IMR-90 (cell line): ENCODE measurements around the gene GRAMD2A. TPM values are rescaled to one million over a fixed set of nuclear protein-coding genes. Genes with fewer than 3 reads are reported as not detected.

ENCODE experiments used
- ATAC-seq: fragments of 200-7000 bp; cut with Tn5 transposase; 2 replicates; pipeline ENCODE4 v1.9.1; 2020; ENCODE audit warnings: low read depth, mild to moderate bottlenecking, moderate library complexity
- BruUV-seq: library from RNA; stranded (reverse); fragments of 400-500 nt; replicated peaks from 2 replicates; lab custom pipeline; 2021; lab: Mats Ljungman, UMichigan
- CTCF ChIA-PET: fragments of 300-600 bp; formaldehyde crosslinking; extraction: SDS; loops from one replicate; lab custom pipeline; 2021; ENCODE audit warnings: antibody characterized with exemption; lab: Yijun Ruan, JAX
- POLR2A ChIA-PET: fragments of 300-600 bp; sonication (Branson Sonifier 250); formaldehyde crosslinking; loops from one replicate; lab custom pipeline; 2022; ENCODE audit warnings: antibody characterized with exemption; ENCODE audit not compliant: unreplicated experiment; lab: Charles Lee
- DNase-seq: peaks from one replicate; pipeline ENCODE4 v3.0.0; 2013
- H2AFZ ChIP-seq: replicated peaks from 2 replicates; pipeline ENCODE3; 2013; ENCODE audit warnings: low read length, mild to moderate bottlenecking; ENCODE audit not compliant: poor library complexity
- H2AK5ac ChIP-seq: 2 replicates; pipeline ENCODE4 v1.6.1; 2013; ENCODE audit warnings: low read depth, low read length, inconsistent platforms
- H2AK9ac ChIP-seq: replicated peaks from 2 replicates; pipeline ENCODE3; 2013; ENCODE audit warnings: mild to moderate bottlenecking, low read depth, low read length, moderate library complexity; ENCODE audit not compliant: poor library complexity
- H2BK120ac ChIP-seq: 2 replicates; pipeline ENCODE4 v1.6.1; 2013; ENCODE audit warnings: low read depth, low read length, inconsistent platforms
- H2BK15ac ChIP-seq: 3 replicates; pipeline ENCODE4 v1.6.1; 2013; ENCODE audit warnings: low read depth, low read length, inconsistent platforms
- H2BK20ac ChIP-seq: 2 replicates; pipeline ENCODE4 v1.6.1; 2013; ENCODE audit warnings: low read depth, mild to moderate bottlenecking, inconsistent platforms, low read length, moderate library complexity
- H2BK5ac ChIP-seq: 2 replicates; pipeline ENCODE4 v1.6.1; 2013; ENCODE audit warnings: mild to moderate bottlenecking, low read depth, low read length, inconsistent platforms; ENCODE audit not compliant: poor library complexity, severe bottlenecking
- H3K14ac ChIP-seq: replicated peaks from 2 replicates; pipeline ENCODE4 v1.6.1; 2013; ENCODE audit warnings: low read depth, low read length, inconsistent platforms
- H3K18ac ChIP-seq: 2 replicates; pipeline ENCODE4 v1.6.1; 2013; ENCODE audit warnings: low read depth, low read length, control low read depth
- H3K23ac ChIP-seq: 2 replicates; pipeline ENCODE4 v1.6.1; 2013; ENCODE audit warnings: low read depth, low read length, inconsistent platforms
- H3K27ac ChIP-seq: 2 replicates; pipeline ENCODE4 v1.5.1; 2013; ENCODE audit warnings: mild to moderate bottlenecking, control low read depth, low read length; ENCODE audit not compliant: insufficient read depth
- H3K27me3 ChIP-seq: 2 replicates; pipeline ENCODE4 v1.6.1; 2013; ENCODE audit warnings: low read length; ENCODE audit not compliant: control insufficient read depth, insufficient read depth
- H3K36me3 ChIP-seq: 2 replicates; pipeline ENCODE4 v1.6.1; 2013; ENCODE audit warnings: low read length, mixed read lengths; ENCODE audit not compliant: control insufficient read depth, insufficient read depth
- H3K4ac ChIP-seq: 2 replicates; pipeline ENCODE4 v1.6.1; 2013; ENCODE audit warnings: low read depth, low read length, inconsistent platforms
- H3K4me1 ChIP-seq: 2 replicates; pipeline ENCODE4 v1.6.1; 2013; ENCODE audit warnings: low read length, mixed read lengths; ENCODE audit not compliant: control insufficient read depth, insufficient read depth
- H3K4me2 ChIP-seq: 2 replicates; pipeline ENCODE4 v1.6.1; 2013; ENCODE audit warnings: low read depth, mild to moderate bottlenecking, control low read depth, low read length, moderate library complexity
- H3K4me3 ChIP-seq: 2 replicates; pipeline ENCODE4 v1.5.1; 2013; ENCODE audit warnings: low read depth, mild to moderate bottlenecking, control low read depth, low read length, moderate library complexity; ENCODE audit not compliant: insufficient read depth
- H3K56ac ChIP-seq: 2 replicates; pipeline ENCODE4 v1.6.1; 2013; ENCODE audit warnings: low read length, inconsistent platforms; ENCODE audit not compliant: insufficient read depth; ENCODE audit errors: extremely low read depth
- H3K79me1 ChIP-seq, 2 experiments: 2 replicates each; pipeline ENCODE4 v1.6.1; 2013; ENCODE audit warnings: low read length in 2 of 2, inconsistent platforms in 1 of 2, low read depth in 1 of 2
- H3K9ac ChIP-seq: 2 replicates; pipeline ENCODE4 v1.6.1; 2013; ENCODE audit warnings: low read depth, low read length, control low read depth
- H3K9me1 ChIP-seq: 2 replicates; pipeline ENCODE4 v1.6.1; 2013; ENCODE audit warnings: low read length, inconsistent platforms; ENCODE audit not compliant: insufficient read depth
- H3K9me3 ChIP-seq: 2 replicates; pipeline ENCODE4 v1.6.1; 2013; ENCODE audit warnings: low read length; ENCODE audit not compliant: control insufficient read depth, insufficient read depth
- H4K20me1 ChIP-seq: 2 replicates; pipeline ENCODE4 v1.6.1; 2013; ENCODE audit warnings: low read length, inconsistent platforms; ENCODE audit not compliant: insufficient read depth
- H4K5ac ChIP-seq: 2 replicates; pipeline ENCODE4 v1.6.1; 2013; ENCODE audit warnings: mild to moderate bottlenecking, low read depth, low read length, control low read depth
- H4K8ac ChIP-seq, 2 experiments: 2 replicates each; pipeline ENCODE4 v1.6.1; 2013; ENCODE audit warnings: low read depth in 2 of 2, low read length in 2 of 2, control low read depth in 1 of 2, inconsistent platforms in 1 of 2
- H4K91ac ChIP-seq: 2 replicates; pipeline ENCODE4 v1.6.1; 2013; ENCODE audit warnings: low read depth, low read length, inconsistent platforms; ENCODE audit not compliant: insufficient read depth
- BHLHE40 ChIP-seq: fragments of 150-350 bp; IDR thresholded peaks from 2 replicates; pipeline ENCODE4 v1.6.1; 2016; ENCODE audit warnings: mild to moderate bottlenecking, low read depth, low read length
- CHD1 ChIP-seq: IDR thresholded peaks from 2 replicates; pipeline ENCODE4 v1.6.1; 2012; ENCODE audit warnings: low read depth, low read length, improper control_type of control experiment
- FOS ChIP-seq: fragments of 150-350 bp; IDR thresholded peaks from 2 replicates; pipeline ENCODE4 v1.6.1; 2016; ENCODE audit warnings: low read depth, low read length
- MAFK ChIP-seq: IDR thresholded peaks from 2 replicates; pipeline ENCODE4 v1.6.1; 2012; ENCODE audit warnings: low read depth, low read length, improper control_type of control experiment
- MAZ ChIP-seq: IDR thresholded peaks from 2 replicates; pipeline ENCODE4 v1.6.1; 2012; ENCODE audit warnings: low read depth, mild to moderate bottlenecking, low read length, improper control_type of control experiment, moderate library complexity, borderline replicate concordance
- NFE2L2 ChIP-seq: fragments of 150-350 bp; IDR thresholded peaks from 2 replicates; pipeline ENCODE4 v1.6.1; 2016; ENCODE audit warnings: low read depth, mild to moderate bottlenecking, low read length
- RCOR1 ChIP-seq: IDR thresholded peaks from 2 replicates; pipeline ENCODE4 v1.6.1; 2012; ENCODE audit warnings: mild to moderate bottlenecking, low read length, improper control_type of control experiment; ENCODE audit not compliant: insufficient replicate concordance
- RFX5 ChIP-seq: IDR thresholded peaks from 2 replicates; pipeline ENCODE4 v1.8.0; 2012; ENCODE audit warnings: low read depth, mild to moderate bottlenecking, low read length, moderate library complexity
- SMC3 ChIP-seq: fragments of 150-350 bp; IDR thresholded peaks from 2 replicates; pipeline ENCODE4 v1.6.1; 2016; ENCODE audit warnings: low read depth, mild to moderate bottlenecking, antibody characterized with exemption, low read length, moderate library complexity
- USF2 ChIP-seq: fragments of 150-350 bp; IDR thresholded peaks from 2 replicates; pipeline ENCODE4 v1.6.1; 2017; ENCODE audit warnings: mild to moderate bottlenecking, antibody characterized with exemption, low read length, low read depth
- WGBS, 2 experiments: methylation state at CpG; one replicate each; pipeline versions ENCODE4 v1.1.5 to v1.1.7; 2013; ENCODE audit warnings: missing lambda C conversion rate in 2 of 2; ENCODE audit not compliant: insufficient read length in 1 of 2; ENCODE audit errors: extremely low coverage in 2 of 2; 5-methylcytosine and 5-hydroxymethylcytosine counted together
- dilution Hi-C: fragments of 300-500 bp; cut with HindIII; formaldehyde crosslinking; loops from one replicate; pipeline ENCODE4 v1.14.3; 2018; ENCODE audit warnings: low sequenced_read_pairs; ENCODE audit not compliant: unreplicated experiment
- in situ Hi-C: fragments of 300-500 bp; cut with MboI; formaldehyde crosslinking; loops from 3 replicates; pipeline ENCODE4 v1.14.3; 2019; ENCODE audit warnings: low sequenced_read_pairs, inconsistent platforms, mixed read lengths
- intact Hi-C: fragments of 100-400 bp; cut with micrococcal nuclease; formaldehyde crosslinking; loops from 2 replicates; pipeline ENCODE4 v1.10.0; 2022
- polyA plus RNA-seq, 3 experiments: library from polyadenylated mRNA; depleted of rRNA; stranded (reverse); fragments of >200 nt; gene quantifications; 2 replicates each; pipeline ENCODE4 v1.2.3, GENCODE V29; 2012; ENCODE audit warnings: low replicate concordance in 1 of 3
- total RNA-seq: library from RNA; depleted of rRNA; stranded (reverse); fragments of >200 nt; gene quantifications from 2 replicates; pipeline ENCODE4 v1.2.3, GENCODE V29; 2012
- TF ChIP-seq, protein P1 (sequence below): fragments of 150-350 bp; IDR thresholded peaks from 2 replicates; pipeline ENCODE4 v1.6.1; 2016; ENCODE audit warnings: low read depth, mild to moderate bottlenecking, low read length, moderate library complexity, borderline replicate concordance

Gene GRAMD2A
- total and polyA plus RNA-seq, 2 of the 4 experiments (the other 2 are of a cell fraction) = 0.14 to 0.18 TPM

- no peak overlapping the region for H2AK9ac ChIP-seq
Measured at GRCh38 chr15:72169921-72170611, 27.5 kb downstream of the GRAMD2A start.

More at GRCh38 chr15:72169921-72170611, 27.5 kb downstream of the GRAMD2A start:
- Histone ChIP-seq H3K9ac (no peak overlapping the region), H2AK5ac (no peak overlapping the region), H3K27me3 (peaks cover 72% of the 10 kb centered on the region), H4K20me1 (no peaks in the 10 kb centered on the region), H2BK5ac (no peak overlapping the region), H3K14ac (no peak overlapping the region), H3K23ac (no peak overlapping the region), H3K18ac (no peak overlapping the region), H2BK20ac (no peak overlapping the region), H2BK15ac (no peak overlapping the region), H3K4me3 (no peak overlapping the region), H3K36me3 (no peaks in the 10 kb centered on the region), H3K9me1 (no peaks in the 10 kb centered on the region; the same call in none of the 2 replicates), H3K4me2 (no peak overlapping the region), H3K9me3 (no peaks in the 10 kb centered on the region), H2BK120ac (no peak overlapping the region), H3K4me1 (peaks cover 12% of the 10 kb centered on the region), H4K8ac (no peak overlapping the region), H4K5ac (no peak overlapping the region), H2AFZ (no peak overlapping the region), H3K27ac (no peak overlapping the region), H3K4ac (no peak overlapping the region), H4K91ac (no peak overlapping the region), H3K79me1 (no peaks in the 10 kb centered on the region), H3K56ac (no peak overlapping the region)
- no peak for ATAC-seq
- dilution Hi-C loops (no loop called here), in situ Hi-C loops (no loop called here), intact Hi-C loops (no loop called here)
- DNase-seq = no peak
- BruUV-seq = no TSS peak
- POLR2A ChIA-PET = no interaction called here
- CTCF ChIA-PET = no interaction called here
- TF ChIP-seq CHD1 (no peak), BHLHE40 (no peak), MAZ (no peak), NFE2L2 (no peak), RFX5 (no peak), FOS (no peak), SMC3 (no peak), MAFK (no peak), RCOR1 (no peak), USF2 (no peak)
- TF ChIP-seq, protein P1, sequence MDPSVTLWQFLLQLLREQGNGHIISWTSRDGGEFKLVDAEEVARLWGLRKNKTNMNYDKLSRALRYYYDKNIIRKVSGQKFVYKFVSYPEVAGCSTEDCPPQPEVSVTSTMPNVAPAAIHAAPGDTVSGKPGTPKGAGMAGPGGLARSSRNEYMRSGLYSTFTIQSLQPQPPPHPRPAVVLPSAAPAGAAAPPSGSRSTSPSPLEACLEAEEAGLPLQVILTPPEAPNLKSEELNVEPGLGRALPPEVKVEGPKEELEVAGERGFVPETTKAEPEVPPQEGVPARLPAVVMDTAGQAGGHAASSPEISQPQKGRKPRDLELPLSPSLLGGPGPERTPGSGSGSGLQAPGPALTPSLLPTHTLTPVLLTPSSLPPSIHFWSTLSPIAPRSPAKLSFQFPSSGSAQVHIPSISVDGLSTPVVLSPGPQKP = no peak
- 93% methylated on average over 3 of the region's 16 CpGs; no CpG with 5 or more reads in 1 of the 2 experiments for WGBS, 2 experiments
